NCI-H2171 (cell line): ENCODE measurements around the gene ATOH8.
A peak's percentile ranks its signal among the peaks of the same experiment; 100 is the strongest.

ENCODE experiments used
- DNase-seq: peaks from one replicate; lab custom pipeline; 2025; lab: John Stamatoyannopoulos, UW

Gene ATOH8

DNA sequence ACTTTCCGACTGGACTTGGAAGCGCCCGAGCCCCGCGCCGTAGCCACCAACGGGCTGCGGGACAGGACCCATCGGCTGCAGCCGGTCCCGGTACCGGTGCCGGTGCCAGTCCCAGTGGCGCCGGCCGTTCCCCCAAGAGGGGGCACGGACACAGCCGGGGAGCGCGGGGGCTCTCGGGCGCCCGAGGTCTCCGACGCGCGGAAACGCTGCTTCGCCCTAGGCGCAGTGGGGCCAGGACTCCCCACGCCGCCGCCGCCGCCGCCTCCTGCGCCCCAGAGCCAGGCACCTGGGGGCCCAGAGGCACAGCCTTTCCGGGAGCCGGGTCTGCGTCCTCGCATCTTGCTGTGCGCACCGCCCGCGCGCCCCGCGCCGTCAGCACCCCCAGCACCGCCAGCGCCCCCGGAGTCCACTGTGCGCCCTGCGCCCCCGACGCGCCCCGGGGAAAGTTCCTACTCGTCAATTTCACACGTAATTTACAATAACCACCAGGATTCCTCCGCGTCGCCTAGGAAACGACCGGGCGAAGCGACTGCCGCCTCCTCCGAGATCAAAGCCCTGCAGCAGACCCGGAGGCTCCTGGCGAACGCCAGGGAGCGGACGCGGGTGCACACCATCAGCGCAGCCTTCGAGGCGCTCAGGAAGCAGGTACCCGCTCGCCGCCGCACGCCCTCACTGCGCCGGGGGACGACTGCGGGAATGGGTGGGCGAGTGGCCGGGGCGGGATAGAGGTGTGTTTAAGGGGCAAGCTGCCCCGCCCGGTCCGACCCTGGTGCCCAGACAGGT is 713 bp downstream of the ATOH8 start:
- peak; percentile 52 for DNase-seq

DNA sequence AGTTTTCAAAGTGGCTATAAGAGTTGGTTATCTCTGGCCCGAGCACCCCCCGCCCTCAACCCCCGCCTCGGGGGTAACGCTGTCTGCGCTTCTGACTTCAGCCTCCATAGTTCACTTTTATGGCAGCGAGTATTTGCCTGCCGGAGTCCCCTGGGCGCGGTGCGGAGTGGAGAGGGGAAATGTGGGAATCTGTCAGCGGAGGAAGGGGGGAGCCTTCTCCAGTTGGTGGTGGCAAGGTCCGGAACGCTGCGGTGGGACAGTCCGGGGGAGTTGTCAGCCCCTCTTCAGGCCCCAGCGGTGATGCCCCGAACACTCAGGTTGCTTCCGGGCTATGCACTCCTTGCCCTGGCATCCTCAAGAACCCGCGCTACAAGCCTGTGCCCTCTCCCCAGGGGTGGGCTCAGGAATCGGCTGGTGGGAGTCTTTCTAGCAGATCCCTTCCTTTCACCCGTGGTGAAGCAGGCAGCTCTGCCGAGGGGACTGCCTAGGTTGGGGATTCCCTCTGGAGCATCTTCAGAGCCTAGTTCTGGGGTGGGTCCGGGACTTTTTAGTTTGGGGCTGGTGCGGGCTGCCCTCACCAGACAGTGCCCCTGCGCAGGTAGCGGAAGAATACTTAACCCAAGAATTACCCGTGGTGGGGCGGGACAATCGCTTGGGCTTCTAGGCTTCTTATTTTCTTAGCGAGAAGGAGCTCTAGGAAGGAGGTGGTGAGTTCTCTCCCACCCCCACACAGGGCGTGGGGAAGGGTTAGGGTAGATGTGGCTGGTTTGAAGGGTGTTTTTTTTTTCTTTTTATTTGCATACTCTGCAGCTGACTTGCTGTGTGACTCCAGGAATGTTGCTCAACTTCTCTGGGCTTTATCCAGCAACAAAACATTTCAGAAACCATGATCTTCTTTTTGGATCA is 1.6 kb downstream of the ATOH8 start:
- DNase-seq: peak; percentile 23

DNA sequence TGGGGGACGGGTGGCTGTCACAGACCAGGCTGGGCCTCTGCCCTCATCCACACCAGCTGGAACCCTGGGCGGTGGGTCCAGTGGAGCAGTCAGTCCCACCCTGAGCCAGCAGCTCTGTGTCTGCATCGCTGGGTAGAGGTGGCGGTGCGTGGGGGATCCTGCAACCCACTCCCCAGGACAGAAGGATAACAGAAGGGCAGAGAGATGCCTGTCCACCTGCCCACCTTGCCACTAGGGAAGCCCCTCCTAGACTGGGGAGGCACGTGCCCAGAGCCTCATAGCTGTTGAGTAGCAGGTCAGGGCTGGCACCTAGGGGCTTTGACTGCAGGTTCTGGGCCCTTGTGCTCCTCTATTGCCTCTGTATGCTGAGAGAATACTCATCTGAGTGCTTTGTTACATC is 2.4 kb downstream of the ATOH8 start:
- DNase-seq: no peak

DNA sequence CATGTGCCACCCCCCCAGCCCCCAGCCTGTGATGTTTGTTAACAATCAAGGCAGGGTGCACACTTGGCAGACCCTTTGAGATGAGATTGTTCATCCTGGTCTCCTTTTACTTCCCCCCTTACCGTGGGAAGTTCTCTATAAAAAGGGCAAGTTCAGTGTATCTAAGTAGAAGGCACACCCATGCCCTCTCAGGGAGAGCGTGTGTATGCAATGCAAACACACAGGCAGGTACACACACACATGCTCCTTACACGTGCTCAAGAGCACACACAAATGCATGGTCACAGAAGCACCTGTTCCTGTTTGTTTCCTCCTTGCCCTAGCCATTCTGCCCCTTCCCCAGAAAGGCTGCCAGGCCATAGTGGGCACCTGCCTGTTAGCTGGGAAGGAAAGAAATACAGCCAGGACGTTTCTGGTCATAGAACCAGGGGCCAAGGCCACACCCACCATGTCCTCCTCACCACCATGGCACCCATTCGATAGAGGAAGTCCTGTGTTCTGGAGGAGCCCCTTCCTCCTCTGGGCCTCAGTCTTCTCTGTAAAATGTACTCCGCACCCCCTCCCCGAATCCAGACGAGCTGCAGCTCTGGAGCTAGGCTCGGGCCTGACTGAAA is 3.1 kb downstream of the ATOH8 start:
- DNase-seq: no peak

DNA sequence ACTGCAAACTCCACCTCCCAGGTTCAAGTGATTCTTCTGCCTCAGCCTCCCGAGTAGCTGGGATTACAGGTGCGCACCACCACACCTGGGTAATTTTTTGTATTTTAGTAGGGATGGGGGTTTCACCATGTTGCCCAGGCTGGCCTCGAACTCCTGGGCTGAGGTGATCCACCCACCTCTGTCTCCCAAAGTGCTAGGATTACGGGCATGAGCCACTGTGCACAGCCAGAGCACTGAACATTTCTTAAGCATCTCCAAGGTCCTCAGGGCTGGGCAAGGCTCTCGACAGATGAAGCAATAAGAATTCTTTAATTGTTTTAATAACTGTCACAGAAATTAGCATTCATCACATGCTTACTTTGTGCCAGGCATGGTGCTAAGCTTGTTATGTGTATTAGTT is 4.1 kb downstream of the ATOH8 start:
- DNase-seq: no peak

DNA sequence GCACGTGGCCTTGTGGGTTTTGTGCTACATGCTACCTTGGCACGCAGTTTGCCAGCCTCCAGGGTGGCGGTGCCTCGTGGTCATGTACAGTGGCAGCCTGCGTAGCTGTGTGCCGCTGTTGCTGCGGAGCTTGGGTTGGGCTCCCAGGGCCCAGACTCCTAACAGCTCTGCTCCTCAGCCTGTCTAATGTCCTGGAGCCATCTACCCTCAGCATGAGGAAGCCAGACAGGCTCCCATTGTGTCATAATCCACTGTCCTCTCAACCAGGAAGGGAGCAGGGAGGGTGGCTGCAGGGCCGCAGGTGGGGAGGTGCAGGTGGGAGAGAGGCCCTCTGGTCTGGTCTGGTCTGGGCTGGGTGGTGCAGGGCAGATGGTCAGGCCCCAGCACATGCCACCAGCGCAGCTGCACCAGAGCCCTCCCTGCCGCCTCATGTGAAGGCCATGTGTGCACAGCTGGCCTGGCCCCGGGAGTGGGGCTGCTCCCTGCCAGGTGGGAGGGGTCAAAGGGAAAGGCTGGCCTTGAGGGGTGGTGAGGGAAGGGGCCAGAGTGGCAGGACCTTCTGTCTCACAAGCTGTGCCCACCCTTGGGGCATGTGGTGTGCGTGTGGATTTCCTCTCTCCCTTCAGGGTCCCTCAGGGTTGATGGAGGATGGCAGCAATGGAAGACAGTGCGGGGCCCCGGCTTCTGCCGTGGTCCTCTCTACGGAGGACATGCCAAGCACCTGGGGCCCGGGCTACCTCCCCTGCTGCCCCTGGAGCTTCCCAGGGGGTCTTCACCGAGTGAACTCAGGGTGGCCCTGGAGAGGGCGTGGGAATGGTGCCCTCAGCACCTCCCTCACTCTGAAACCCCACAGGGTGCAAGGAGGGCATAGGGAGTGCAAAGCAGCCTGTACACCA is 4.8 kb downstream of the ATOH8 start:
- no peak for DNase-seq

DNA sequence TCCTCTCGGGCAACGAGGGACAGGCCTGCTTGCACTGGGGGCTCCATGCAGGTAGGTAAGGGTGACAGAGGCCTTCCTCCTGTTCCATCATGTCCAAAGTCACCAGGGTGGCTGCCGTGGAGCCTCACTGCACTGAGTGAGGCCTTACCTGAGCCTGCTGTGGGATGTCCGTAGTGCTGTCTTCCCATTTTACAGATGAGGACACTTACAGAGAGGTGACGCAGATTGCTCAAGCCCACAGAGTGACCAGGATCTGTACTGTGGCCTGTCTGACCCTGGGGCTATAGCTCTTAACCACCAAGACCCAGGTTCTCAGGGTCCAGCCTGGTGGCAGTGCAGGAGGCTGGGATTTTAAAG is 5.4 kb downstream of the ATOH8 start:
- DNase-seq: no peak

DNA sequence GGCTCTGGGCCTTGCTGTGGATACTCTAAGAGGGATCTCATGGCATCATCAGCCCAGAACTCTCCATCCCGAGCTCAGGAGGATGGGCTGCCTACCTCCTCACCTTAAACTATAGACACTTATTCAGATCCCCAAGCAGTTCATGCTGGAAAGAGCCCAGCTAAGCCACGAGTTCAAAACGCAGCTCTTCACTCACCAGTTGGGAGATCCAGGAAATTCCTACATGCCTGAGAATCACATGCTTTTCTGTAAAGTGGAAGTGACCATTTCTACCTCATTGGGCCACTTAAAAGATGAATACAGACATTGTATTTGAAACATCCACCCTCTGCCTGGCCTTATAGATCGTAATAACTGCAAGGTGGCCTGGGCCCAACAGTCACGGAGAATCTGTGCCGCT is 6.6 kb downstream of the ATOH8 start:
- DNase-seq: no peak

DNA sequence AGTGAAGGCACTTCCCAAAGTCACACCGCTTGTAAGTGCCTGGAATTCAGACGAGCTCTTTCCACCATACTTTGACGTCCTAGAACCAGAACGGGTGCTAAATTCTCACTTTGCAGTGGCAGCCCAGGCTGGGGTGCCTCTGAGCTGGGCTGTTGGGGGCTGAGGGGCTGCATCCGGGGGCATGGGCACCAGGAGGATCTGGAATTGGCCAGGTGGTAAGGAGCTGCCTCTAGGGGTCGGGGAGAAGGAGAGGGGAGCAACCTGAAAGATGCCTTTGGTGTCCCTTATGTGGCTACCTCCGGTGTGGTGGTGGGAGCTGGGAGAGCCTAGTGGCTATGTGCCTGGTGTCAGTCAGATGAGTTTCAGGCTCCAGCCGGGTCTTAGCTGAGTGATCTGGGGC is 7.1 kb downstream of the ATOH8 start:
- DNase-seq: no peak

DNA sequence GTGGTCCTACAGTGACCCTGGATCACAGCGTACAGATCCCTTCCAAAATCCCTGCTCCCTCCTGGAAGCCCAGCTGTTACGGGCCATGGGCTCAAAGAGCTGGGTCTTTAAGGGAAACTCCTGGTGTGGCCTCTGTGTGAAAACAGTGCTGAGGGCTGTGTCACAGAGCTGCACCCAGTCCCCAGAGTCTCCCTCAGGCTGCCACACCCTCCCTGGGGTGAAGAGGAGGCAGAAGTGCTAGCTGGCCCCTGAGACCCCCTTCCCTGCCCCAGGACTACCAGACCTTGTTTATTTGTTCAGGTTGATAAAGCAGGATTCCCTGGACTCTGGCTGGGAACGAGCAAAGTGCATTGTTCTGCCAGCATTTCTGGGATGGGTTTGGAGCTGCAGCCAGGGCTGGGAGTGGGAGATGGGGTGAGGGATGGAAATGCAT is 7.7 kb downstream of the ATOH8 start:
- DNase-seq: no peak

DNA sequence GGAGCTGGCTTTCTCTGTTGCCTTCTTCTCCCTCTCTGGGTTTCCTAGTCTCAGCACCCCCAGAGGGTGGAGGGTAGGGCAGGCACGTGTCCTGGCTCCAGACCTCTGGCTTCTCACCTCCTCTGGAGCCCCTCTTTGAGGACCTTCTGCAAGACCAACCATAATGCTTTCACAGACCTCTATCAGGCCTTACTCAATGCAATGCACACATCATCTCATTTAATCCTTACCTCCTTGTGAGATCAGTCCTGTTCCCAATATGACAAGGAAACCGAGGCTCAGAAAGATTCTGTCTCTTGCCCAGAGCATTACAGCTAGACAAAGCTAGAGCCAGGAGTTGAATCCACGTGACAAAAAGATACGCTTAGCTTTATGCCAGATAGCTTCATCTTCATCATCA is 8.2 kb downstream of the ATOH8 start:
- no peak for DNase-seq

DNA sequence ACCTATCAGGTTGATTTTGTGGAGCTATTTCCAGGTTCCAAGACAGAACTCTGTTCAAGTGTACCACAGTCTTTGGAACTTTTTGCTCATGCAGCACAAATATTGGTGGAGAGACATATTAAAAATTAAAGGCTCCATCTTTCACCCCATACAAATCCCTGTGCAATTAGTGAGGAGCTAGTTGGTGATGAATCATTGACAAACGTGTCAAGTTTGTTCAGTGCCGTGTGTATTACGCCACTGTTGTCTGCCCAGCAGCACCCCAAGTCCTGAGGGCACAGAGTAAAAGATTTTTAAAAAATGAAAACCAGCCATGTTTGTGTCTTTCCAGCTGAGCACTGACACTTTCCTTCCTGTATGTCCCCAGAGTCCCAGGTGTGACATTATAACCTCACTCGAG is 9.3 kb downstream of the ATOH8 start:
- DNase-seq: no peak

DNA sequence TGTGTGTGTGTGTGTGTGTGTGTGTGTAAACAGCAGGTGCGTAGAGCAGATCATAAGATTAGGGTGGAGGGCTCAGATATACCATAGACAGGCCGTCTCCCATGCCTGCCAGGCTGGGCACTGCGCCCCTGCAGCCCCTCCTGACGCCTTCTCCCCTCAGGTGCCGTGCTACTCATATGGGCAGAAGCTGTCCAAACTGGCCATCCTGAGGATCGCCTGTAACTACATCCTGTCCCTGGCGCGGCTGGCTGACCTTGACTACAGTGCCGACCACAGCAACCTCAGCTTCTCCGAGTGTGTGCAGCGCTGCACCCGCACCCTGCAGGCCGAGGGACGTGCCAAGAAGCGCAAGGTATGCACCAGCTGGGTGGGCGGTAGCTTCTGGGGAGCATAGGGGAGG is 10.0 kb downstream of the ATOH8 start:
- DNase-seq: no peak

DNA sequence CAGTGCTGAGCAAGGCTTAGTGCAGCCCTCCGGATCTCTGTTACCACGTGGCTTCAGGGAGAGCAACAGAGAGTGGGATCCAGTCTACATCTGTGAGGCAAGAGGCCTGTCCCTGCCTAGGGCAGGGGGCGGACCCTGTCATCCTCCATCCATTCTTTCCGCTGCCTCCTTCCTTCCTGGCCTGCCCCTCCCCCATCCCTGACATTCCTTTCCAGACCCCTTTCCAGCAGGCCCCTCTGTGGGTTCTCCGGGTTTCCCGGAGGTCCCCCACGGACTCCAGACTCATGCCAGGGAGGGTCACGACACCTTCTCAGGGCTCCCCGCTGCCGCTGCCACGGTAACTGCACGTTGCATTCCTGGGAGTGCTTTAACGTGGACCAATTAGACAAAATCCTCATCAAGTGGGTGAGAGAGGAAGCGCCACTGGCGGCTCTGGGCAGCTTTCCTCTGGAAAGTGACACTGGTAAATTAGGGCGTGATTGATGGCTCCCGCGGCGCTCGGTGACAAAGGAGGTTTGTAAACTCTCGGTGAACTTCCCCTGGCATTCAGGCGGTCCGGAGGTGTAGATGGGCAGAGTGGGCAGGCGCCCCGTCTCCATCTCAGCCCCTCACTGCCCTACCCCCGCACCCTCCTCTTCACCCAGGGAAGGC is 11.4 kb downstream of the ATOH8 start:
- DNase-seq: no peak

DNA sequence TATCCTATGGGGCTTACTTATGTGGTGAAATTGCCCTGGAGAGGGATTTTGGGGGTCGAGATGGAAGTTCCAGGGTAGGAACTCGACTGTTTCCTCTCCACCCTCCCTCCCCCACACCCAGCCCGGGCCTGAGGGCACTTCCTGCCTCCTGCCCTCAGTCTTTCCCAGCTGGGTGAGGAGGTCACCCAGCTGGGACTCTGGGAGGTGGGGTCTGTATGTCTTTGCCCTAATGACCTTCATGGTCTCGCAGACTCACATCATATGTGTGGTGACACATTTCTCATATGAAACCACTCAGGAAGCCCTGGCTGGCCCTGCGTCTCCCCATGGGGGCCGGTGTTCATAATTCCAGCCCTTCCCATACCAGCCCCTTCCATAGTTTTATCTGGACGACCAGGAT is 12.4 kb downstream of the ATOH8 start:
- no peak for DNase-seq

DNA sequence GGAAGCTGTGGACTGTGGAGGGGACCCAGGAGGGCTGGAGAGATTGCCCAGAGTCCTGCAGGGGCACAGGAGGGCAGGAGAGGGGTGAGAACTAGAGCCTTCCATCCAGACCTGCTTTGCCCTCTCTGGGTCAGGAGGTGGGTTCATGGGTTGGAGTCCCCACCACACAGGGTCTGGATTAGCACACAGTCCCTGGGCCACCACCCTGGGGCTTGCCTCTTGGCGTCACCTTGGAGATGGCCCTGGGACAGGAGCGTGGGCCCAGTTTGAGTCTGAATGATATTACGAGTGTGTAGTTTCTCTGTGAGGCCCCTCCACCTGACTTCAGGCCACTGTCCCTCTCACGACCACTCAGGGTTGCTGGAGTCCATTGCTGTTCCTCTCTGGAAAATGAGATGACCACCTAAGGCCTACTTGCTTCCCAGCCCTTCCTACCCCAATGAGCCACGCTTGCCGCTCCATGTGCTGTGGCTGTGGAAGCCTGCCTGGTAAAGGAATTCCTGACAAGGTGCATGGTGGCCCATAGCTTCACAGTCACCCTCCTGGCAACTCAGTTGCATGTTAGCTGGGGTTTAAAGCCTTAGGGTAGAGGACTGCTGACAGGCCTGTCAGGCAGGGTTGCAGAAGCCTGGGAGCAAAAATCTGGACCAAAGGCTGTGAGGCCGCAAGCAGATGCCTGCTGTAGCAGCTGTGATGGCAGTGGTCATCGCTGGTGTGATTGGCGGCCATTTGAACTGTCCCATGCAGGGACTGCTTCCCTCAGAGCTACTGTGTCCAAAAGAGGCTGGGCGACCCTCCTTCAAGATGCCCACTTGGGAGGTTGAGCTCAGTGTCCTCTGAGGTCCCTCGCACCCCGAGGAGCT is 14.2 kb downstream of the ATOH8 start:
- DNase-seq: no peak

DNA sequence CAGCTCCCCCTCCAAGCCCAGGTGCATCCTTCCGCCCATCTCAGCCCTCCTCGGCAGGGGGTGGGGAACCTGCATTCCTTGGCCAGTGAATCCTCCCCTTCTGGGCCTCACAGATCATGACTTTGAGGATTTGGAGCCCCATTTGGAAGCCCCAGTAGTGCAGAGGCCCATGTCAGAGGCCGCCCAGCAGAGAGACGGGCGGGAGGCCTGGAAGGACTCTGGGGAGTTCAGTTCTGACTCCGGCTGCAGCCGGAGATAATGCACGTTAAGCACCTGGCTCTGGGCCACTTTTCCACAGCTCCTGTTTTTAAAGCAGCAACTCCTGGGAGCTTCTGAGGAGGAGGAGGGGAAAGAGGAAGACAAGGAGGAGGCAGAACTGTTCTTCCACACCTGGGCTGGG is 14.9 kb downstream of the ATOH8 start:
- peak; percentile 84 for DNase-seq

DNA sequence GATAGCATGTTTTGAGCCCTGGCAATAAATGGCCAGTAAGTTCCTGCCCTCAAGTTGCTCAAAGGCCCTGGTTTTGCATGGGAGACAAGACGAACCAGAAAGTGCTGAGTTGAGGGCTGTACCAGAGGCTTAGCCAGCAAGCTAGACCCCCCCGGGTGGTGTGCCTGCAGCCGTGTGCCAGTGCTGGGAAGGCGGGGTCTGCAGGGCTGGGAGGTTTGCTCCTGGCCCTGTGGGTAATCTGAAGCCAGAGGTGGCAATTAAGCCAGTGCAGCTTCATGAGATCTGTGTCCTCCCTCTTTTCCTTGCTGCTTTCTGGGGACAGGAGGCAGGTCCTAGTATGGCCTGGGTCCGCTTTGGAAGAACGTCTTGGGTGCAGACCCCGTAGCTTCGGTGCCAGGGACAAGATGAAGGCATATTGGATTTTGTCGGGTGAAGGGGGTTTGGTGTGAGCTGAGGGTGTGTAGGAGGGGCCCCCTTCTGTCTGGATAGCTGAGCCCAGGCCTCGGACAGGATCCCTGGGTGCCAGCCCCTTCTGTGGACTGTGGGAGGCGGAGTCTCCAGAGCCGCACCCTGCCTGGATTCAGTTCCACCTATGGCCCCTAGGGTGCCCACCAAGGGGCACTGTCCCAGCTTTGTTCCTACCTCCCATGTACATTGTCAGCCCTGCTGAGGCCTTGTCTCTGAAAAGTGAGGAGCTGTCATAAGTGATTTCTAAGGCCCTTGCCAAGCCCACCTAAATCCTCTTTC is 15.6 kb downstream of the ATOH8 start:
- DNase-seq: peak; percentile 50

DNA sequence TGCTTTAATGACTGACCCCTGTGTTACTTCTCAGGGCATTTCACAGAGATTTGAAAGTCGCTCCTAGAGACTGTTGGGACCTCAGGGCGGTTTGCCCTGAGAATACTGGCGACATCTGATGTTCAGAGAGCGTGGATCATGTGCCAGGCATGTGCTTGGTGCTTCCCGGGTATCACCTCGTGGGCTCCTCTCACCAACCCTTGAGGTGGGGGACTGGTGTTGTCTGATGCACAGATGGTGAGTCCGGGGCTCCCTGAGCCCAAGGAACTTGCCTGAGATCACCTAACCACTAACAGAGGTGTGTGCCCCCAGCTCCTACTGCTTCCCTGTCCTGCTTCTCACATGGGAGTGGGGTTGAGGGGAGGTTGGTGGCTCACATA is 16.2 kb downstream of the ATOH8 start:
- DNase-seq: peak; percentile 28

DNA sequence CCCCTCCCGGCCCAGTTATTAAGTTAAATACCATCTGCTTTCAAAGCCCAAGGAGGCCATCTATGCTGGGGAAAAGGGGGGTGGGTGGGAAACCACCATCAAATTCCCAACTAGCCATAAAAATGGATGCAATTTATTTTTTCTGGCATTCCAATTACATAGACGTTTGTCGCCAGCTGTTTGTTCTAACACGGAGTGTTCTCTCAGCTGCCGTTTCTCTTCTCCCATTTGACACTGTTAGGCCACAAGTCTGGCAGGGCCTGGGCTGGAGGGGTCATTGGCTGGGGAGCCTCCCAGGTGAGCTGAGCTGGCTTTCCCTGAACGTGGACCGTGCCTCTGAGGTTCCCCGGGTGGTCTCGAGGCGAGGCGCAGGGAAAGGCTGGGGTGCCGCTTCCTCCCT is 16.6 kb downstream of the ATOH8 start:
- no peak for DNase-seq
